HepG2 (cell line): ENCODE measurements around the gene RABGEF1. TPM values are rescaled to one million over a fixed set of nuclear protein-coding genes. Genes with fewer than 3 reads are reported as not detected.

Experiments used
- ATAC-seq: fragments of 200-7000 bp; cut with Tn5 transposase; 3 replicates; pipeline ENCODE4 v1.9.1; 2020; ENCODE audit warnings: mild to moderate bottlenecking, moderate library complexity
- BruUV-seq: library from RNA; stranded (reverse); fragments of 400-500 nt; replicated peaks from 2 replicates; lab custom pipeline; 2021; lab: Mats Ljungman, UMichigan
- CTCF ChIA-PET: fragments of 300-600 bp; formaldehyde crosslinking; extraction: SDS; loops from one replicate; lab custom pipeline; 2021; ENCODE audit warnings: low total read pairs, inconsistent platforms, low intra/inter-chr PET ratio; lab: Yijun Ruan, JAX
- POLR2A ChIA-PET: fragments of 350-600 bp; sonication (Branson Sonifier 250); formaldehyde crosslinking; loops from one replicate; lab custom pipeline; 2020; ENCODE audit warnings: antibody characterized with exemption, inconsistent platforms; lab: Yijun Ruan, JAX
- DNase-seq: peaks from one replicate; pipeline ENCODE4 v3.0.0-alpha.2; 2015; ENCODE audit warnings: low spot score
- FAIRE-seq: peaks from 3 replicates; lab custom pipeline; 2011; peaks lifted over from hg19 to GRCh38; lab: Jason Lieb, UNC
- H2AFZ ChIP-seq: one replicate; pipeline ENCODE4 v1.6.1; 2011; ENCODE audit warnings: low read length, inconsistent platforms
- H3K27ac ChIP-seq: fragments of 300-600 bp; 3 replicates; pipeline ENCODE4 v1.8.0; 2011; ENCODE audit warnings: mixed run types, mild to moderate bottlenecking, mixed read lengths, low read length, inconsistent platforms; ENCODE audit not compliant: insufficient read depth; ENCODE audit errors: extremely low read length
- H3K27me3 ChIP-seq, 2 experiments: fragments of 200-600 bp in 1 of 2; 2 replicates in 1 of 2; 3 replicates in 1 of 2; pipeline versions ENCODE4 v1.6.0 to v1.8.0; 2011; ENCODE audit warnings: low read length in 2 of 2, mild to moderate bottlenecking in 2 of 2, moderate library complexity in 2 of 2, inconsistent platforms in 1 of 2; ENCODE audit not compliant: insufficient read depth in 2 of 2, control insufficient read depth in 1 of 2
- H3K36me3 ChIP-seq, 2 experiments: fragments of 200-600 bp in 1 of 2; replicated peaks in 1 of 2; 2 replicates in 1 of 2; 3 replicates in 1 of 2; pipeline versions ENCODE4 v1.5.1 to v1.8.0; 2011; ENCODE audit warnings: low read length in 2 of 2, inconsistent platforms in 1 of 2; ENCODE audit not compliant: insufficient read depth in 2 of 2, control insufficient read depth in 1 of 2
- H3K4me1 ChIP-seq: 2 replicates; pipeline ENCODE4 v1.5.1; 2012; ENCODE audit warnings: low read length, inconsistent platforms; ENCODE audit not compliant: insufficient read depth
- H3K4me2 ChIP-seq: 2 replicates; pipeline ENCODE4 v1.6.0; 2011; ENCODE audit warnings: low read depth, low read length, inconsistent platforms
- H3K4me3 ChIP-seq, 3 experiments: fragments of 200-600 bp in 1 of 3; sonication (generic), shearing (Covaris generic) in 1 of 3; replicated peaks in 1 of 3; 2 replicates each; pipeline ENCODE4 v1.5.1; 2011 to 2016; ENCODE audit warnings: low read length in 3 of 3, inconsistent platforms in 2 of 3, low read depth in 2 of 3, mild to moderate bottlenecking in 2 of 3, control low read depth in 1 of 3, mixed read lengths in 1 of 3; ENCODE audit not compliant: insufficient read depth in 1 of 3
- H3K79me2 ChIP-seq: one replicate; pipeline ENCODE4 v1.6.1; 2011; ENCODE audit warnings: low read length, inconsistent platforms; ENCODE audit not compliant: insufficient read depth
- H3K9ac ChIP-seq: 2 replicates; pipeline ENCODE4 v1.6.0; 2011; ENCODE audit warnings: mild to moderate bottlenecking, low read depth, low read length, inconsistent platforms; ENCODE audit not compliant: insufficient read depth
- H3K9me3 ChIP-seq: 2 replicates; pipeline ENCODE4 v1.5.1; 2012; ENCODE audit warnings: mild to moderate bottlenecking, low read length
- H4K20me1 ChIP-seq: 2 replicates; pipeline ENCODE4 v1.6.0; 2011; ENCODE audit warnings: inconsistent platforms, mild to moderate bottlenecking, low read length, moderate library complexity; ENCODE audit not compliant: insufficient read depth
- ATF2 ChIP-seq: sonication (generic); formaldehyde crosslinking; IDR thresholded peaks from 2 replicates; pipeline ENCODE4 v1.4.0; 2020; ENCODE audit warnings: missing genetic modification reagents
- BATF2 ChIP-seq: sonication (generic); formaldehyde crosslinking; IDR thresholded peaks from 2 replicates; pipeline ENCODE4 v1.8.0; 2022; ENCODE audit warnings: mild to moderate bottlenecking, missing genetic modification reagents, moderate library complexity
- DBP ChIP-seq: sonication (generic); formaldehyde crosslinking; IDR thresholded peaks from 2 replicates; pipeline ENCODE4 v1.4.0; 2020; ENCODE audit warnings: missing genetic modification reagents; ENCODE audit errors: not compliant biosample characterization
- FOXO4 ChIP-seq: sonication (generic); formaldehyde crosslinking; conservative IDR thresholded peaks from 2 replicates; pipeline ENCODE4 v1.8.1; 2023; ENCODE audit warnings: missing genetic modification reagents
- HDAC6 ChIP-seq: fragments of 200-600 bp; sonication (generic); IDR thresholded peaks from 2 replicates; pipeline ENCODE4 v1.7.0; 2017; ENCODE audit warnings: mild to moderate bottlenecking, antibody characterized with exemption, low read length, low read depth
- IRF9 ChIP-seq: sonication (generic); formaldehyde crosslinking; IDR thresholded peaks from 2 replicates; pipeline ENCODE4 v1.8.0; 2022; ENCODE audit warnings: missing genetic modification reagents, mild to moderate bottlenecking, borderline replicate concordance
- KDM2A ChIP-seq: sonication (generic); formaldehyde crosslinking; IDR thresholded peaks from 2 replicates; pipeline ENCODE4 v1.4.0; 2020; ENCODE audit warnings: low read depth, missing genetic modification reagents, borderline replicate concordance
- MIER3 ChIP-seq: IDR thresholded peaks from 2 replicates; pipeline ENCODE4 v1.6.1; 2016; ENCODE audit warnings: missing compliant biosample characterization, borderline replicate concordance
- MYPOP ChIP-seq: sonication (generic); formaldehyde crosslinking; IDR thresholded peaks from 2 replicates; pipeline ENCODE4 v1.8.1; 2023; ENCODE audit warnings: mild to moderate bottlenecking, moderate library complexity, missing genetic modification reagents
- PHB2 ChIP-seq: fragments of 450-650 bp; IDR thresholded peaks from 2 replicates; pipeline ENCODE4 v1.6.1; 2018; ENCODE audit not compliant: partially characterized antibody
- POLR2G ChIP-seq: fragments of 200-400 bp; formaldehyde crosslinking; IDR thresholded peaks from 2 replicates; pipeline ENCODE4 v1.6.1; 2018; ENCODE audit warnings: mild to moderate bottlenecking, low read depth, low read length, moderate library complexity
- ZBTB38 ChIP-seq: sonication (generic); formaldehyde crosslinking; IDR thresholded peaks from 2 replicates; pipeline ENCODE4 v1.5.1; 2020; ENCODE audit warnings: mild to moderate bottlenecking, missing genetic modification reagents
- ZNF460 ChIP-seq: sonication (generic); formaldehyde crosslinking; IDR thresholded peaks from 2 replicates; pipeline ENCODE4 v1.5.1; 2020; ENCODE audit warnings: missing genetic modification reagents, mild to moderate bottlenecking, borderline replicate concordance
- WGBS: methylation state at CpG from one replicate; pipeline ENCODE4 v1.1.6; 2017; ENCODE audit warnings: low lambda C conversion rate; 5-methylcytosine and 5-hydroxymethylcytosine counted together
- in situ Hi-C: cut with HindIII; loops from 2 replicates; pipeline ENCODE4 v1.10.0; 2017; ENCODE audit warnings: low pct_unique_long_range_greater_than_20kb; ENCODE audit not compliant: extremely low pct_ligation_motif_present
- intact Hi-C: fragments of 100-400 bp; cut with micrococcal nuclease; formaldehyde crosslinking; loops from one replicate; pipeline ENCODE4 v1.10.0; 2022; ENCODE audit not compliant: unreplicated experiment
- polyA plus RNA-seq, 8 experiments: library from polyadenylated mRNA; depleted of rRNA in 3 of 8; stranded (reverse) in 7 of 8; unstranded in 1 of 8; fragments of >200 nt; fragmentation: Illumina TruSeq in 4 of 8; extraction: Trizol in 4 of 8; gene quantifications; 2 replicates each; pipeline versions ENCODE4 v1.2.1 to v1.2.3, GENCODE V29; 2011 to 2016; ENCODE audit warnings: low read depth in 4 of 8, missing spikeins in 1 of 8, mixed read lengths in 1 of 8; ENCODE audit not compliant: insufficient read depth in 1 of 8
- total RNA-seq, 5 experiments: library from RNA; depleted of rRNA; stranded (reverse); fragments of >200 nt; fragmentation: Illumina TruSeq; extraction: Trizol; gene quantifications; 2 replicates each; pipeline ENCODE4 v1.2.3, GENCODE V29; 2016; ENCODE audit warnings: low read depth in 1 of 5

The RABGEF1 gene
- total and polyA plus RNA-seq, 2 of the 13 experiments (the other 11 are each of a cell fraction or from before 2014, with no cell fraction given) = 22.7 to 35.3 TPM

- BruUV-seq = TSS peak; percentile 97
- FAIRE-seq (no peak), ATAC-seq (no peak), DNase-seq (no peak)
- ChIA-PET POLR2A (interaction anchor here (0.5 to 2.7 kb wide), 12 partner anchors 13 to 770 kb away, joined by 3 to 44 read pairs (median 4); partner anchors contain the start of genes RABGEF1, SBDS, TMEM248 and TYW1), CTCF (no interaction called here)
- Histone ChIP-seq H2AFZ (no peak overlapping the region), H3K79me2 (peaks cover 11% of the 10 kb centered on the region), H3K36me3 (no peaks in the 10 kb centered on the region), H3K27me3 (no peaks in the 10 kb centered on the region), H3K9me3 (no peaks in the 10 kb centered on the region), H3K4me1 (peaks cover 40% of the 10 kb centered on the region), H3K27ac (peak overlapping the region; percentile 93), H3K9ac (peak overlapping the region; percentile 95), H4K20me1 (no peaks in the 10 kb centered on the region), H3K4me3 (peak overlapping the region; percentile 79 to 94 (median 89)), H3K4me2 (peak overlapping the region; percentile 97)
- in situ Hi-C loops = loop anchor here (25.0 kb wide), 1 partner anchor 142 kb away; the partner anchor contains the start of genes SBDS and TYW1
- no peak for TF ChIP-seq IRF9
- no peak for TF ChIP-seq HDAC6
- no peak for TF ChIP-seq DBP (CRISPR knock-in tag)
- no peak for TF ChIP-seq BATF2 (CRISPR knock-in tag)
- TF ChIP-seq POLR2G = no peak
- TF ChIP-seq FOXO4 (CRISPR knock-in tag) = no peak
- 0 out of 2 replicates have a peak, but pooled peaks have one; percentile 3 for TF ChIP-seq MYPOP (CRISPR knock-in tag)
- TF ChIP-seq ZBTB38 = peak; percentile 76
- no peak for TF ChIP-seq MIER3
- no peak for TF ChIP-seq ZNF460
- no peak for TF ChIP-seq ATF2
- no peak for TF ChIP-seq PHB2
- TF ChIP-seq KDM2A (CRISPR knock-in tag) = 0 out of 2 replicates have a peak, but pooled peaks have one; percentile 24
- WGBS = 41% methylated on average over 13 of the region's 19 CpGs
- intact Hi-C loops = no loop called here
Measured at GRCh38 chr7:66845379-66846095, 105.0 kb downstream of the RABGEF1 start.
